Skin epidermis (tissue), 12 donors: ENCODE results near the gene PDCD1.

Experiments used
- H3K27ac ChIP-seq, 21 experiments: fragments of 200-600 bp; sonication (generic) in 11 of 21; one replicate each; pipeline ENCODE4 v1.5.0; 2020; ENCODE audit warnings: mild to moderate bottlenecking in 3 of 21, inconsistent platforms in 2 of 21, moderate library complexity in 2 of 21
- H3K4me3 ChIP-seq, 7 experiments: fragments of 200-600 bp; sonication (generic) in 2 of 7; one replicate each; pipeline ENCODE4 v1.5.0; 2020; ENCODE audit warnings: inconsistent platforms in 2 of 7, mild to moderate bottlenecking in 2 of 7, moderate library complexity in 1 of 7

Gene PDCD1

GRCh38 chr2:241896746-241897201 lies 38.1 kb upstream of the PDCD1 start:
- no peak overlapping the region for H3K4me3 ChIP-seq

GRCh38 chr2:241895712-241896641 lies 37.3 kb upstream of the PDCD1 start:
- H3K4me3 ChIP-seq: no peak overlapping the region
- peak overlapping the region in 13 of 21 experiments; percentile 4 to 78 (median 57) for H3K27ac ChIP-seq

More at GRCh38 chr2:241896746-241897201, 38.1 kb upstream of the PDCD1 start:
- H3K27ac ChIP-seq: no peak overlapping the region

- H3K4me3 ChIP-seq: no peak overlapping the region
- H3K27ac ChIP-seq: peak overlapping the region in 9 of 21 experiments; percentile 4 to 78 (median 61)
Measured at GRCh38 chr2:241895427-241895711, 36.7 kb upstream of the PDCD1 start.

GRCh38 chr2:241894681-241895426 lies 36.2 kb upstream of the PDCD1 start:
- Histone ChIP-seq H3K27ac (peak overlapping the region in 6 of 21 experiments; percentile 11 to 78 (median 66)), H3K4me3 (no peak overlapping the region)

- peak overlapping the region in 2 of 21 experiments; percentile 72 to 77 for H3K27ac ChIP-seq
- H3K4me3 ChIP-seq: no peak overlapping the region
Measured at GRCh38 chr2:241894056-241894641, 35.5 kb upstream of the PDCD1 start.

- Histone ChIP-seq H3K27ac (no peak overlapping the region), H3K4me3 (no peak overlapping the region)
Measured at GRCh38 chr2:241893265-241893664, 34.6 kb upstream of the PDCD1 start.

- Histone ChIP-seq H3K4me3 (no peak overlapping the region), H3K27ac (peak overlapping the region in 4 of 21 experiments; percentile 26 to 45 (median 30))
Measured at GRCh38 chr2:241892299-241893137, 33.8 kb upstream of the PDCD1 start.

GRCh38 chr2:241891988-241892298 lies 33.2 kb upstream of the PDCD1 start:
- H3K27ac ChIP-seq: peak overlapping the region in 5 of 21 experiments; percentile 15 to 73 (median 38)

GRCh38 chr2:241891315-241891987 lies 32.8 kb upstream of the PDCD1 start:
- Histone ChIP-seq H3K27ac (peak overlapping the region in 8 of 21 experiments; percentile 15 to 73 (median 32)), H3K4me3 (no peak overlapping the region)

More at GRCh38 chr2:241891988-241892298, 33.2 kb upstream of the PDCD1 start:
- H3K4me3 ChIP-seq: no peak overlapping the region

- Histone ChIP-seq H3K4me3 (no peak overlapping the region), H3K27ac (peak overlapping the region in 2 of 21 experiments; percentile 24 to 73)
Measured at GRCh38 chr2:241890524-241891235, 32.0 kb upstream of the PDCD1 start.

GRCh38 chr2:241888641-241889040 lies 29.9 kb upstream of the PDCD1 start:
- Histone ChIP-seq H3K4me3 (no peak overlapping the region), H3K27ac (no peak overlapping the region)

- Histone ChIP-seq H3K27ac (no peak overlapping the region), H3K4me3 (no peak overlapping the region)
Measured at GRCh38 chr2:241887806-241888522, 29.3 kb upstream of the PDCD1 start.

- Histone ChIP-seq H3K4me3 (no peak overlapping the region), H3K27ac (no peak overlapping the region)
Measured at GRCh38 chr2:241886840-241887447, 28.2 kb upstream of the PDCD1 start.

GRCh38 chr2:241885946-241886643 lies 27.4 kb upstream of the PDCD1 start:
- no peak overlapping the region for H3K27ac ChIP-seq
- no peak overlapping the region for H3K4me3 ChIP-seq

- H3K27ac ChIP-seq: no peak overlapping the region
- no peak overlapping the region for H3K4me3 ChIP-seq
Measured at GRCh38 chr2:241885291-241885945, 26.7 kb upstream of the PDCD1 start.

- Histone ChIP-seq H3K4me3 (no peak overlapping the region), H3K27ac (no peak overlapping the region)
Measured at GRCh38 chr2:241884951-241885290, 26.2 kb upstream of the PDCD1 start.
